H1 (cell line): ENCODE data around the gene GGT6. TPM values are rescaled to one million over a fixed set of nuclear protein-coding genes. Genes with fewer than 3 reads are reported as not detected.

Source experiments
- E2F6 ChIP-seq: IDR thresholded peaks from 2 replicates; pipeline ENCODE4 v1.6.1; 2012; ENCODE audit warnings: inconsistent platforms
- FOSL1 ChIP-seq: IDR thresholded peaks from 2 replicates; pipeline ENCODE4 v1.6.1; 2011; ENCODE audit warnings: mild to moderate bottlenecking, low read depth, low read length, moderate library complexity; ENCODE audit not compliant: insufficient read depth
- JUND ChIP-seq: IDR thresholded peaks from 2 replicates; pipeline ENCODE4 v1.6.1; 2011; ENCODE audit warnings: mild to moderate bottlenecking, improper control_type of control experiment, low read length
- KDM1A ChIP-seq: fragments of 200-600, 300-600 bp; sonication (generic); IDR thresholded peaks from 2 replicates; pipeline ENCODE4 v1.7.1; 2016; ENCODE audit warnings: mild to moderate bottlenecking, low read length, borderline replicate concordance
- NANOG ChIP-seq: IDR thresholded peaks from 2 replicates; pipeline ENCODE4 v1.6.1; 2011; ENCODE audit warnings: low read length, low read depth, mild to moderate bottlenecking, inconsistent platforms; ENCODE audit not compliant: insufficient read depth, poor library complexity, severe bottlenecking
- POLR2A ChIP-seq, 2 experiments: IDR thresholded peaks; 1 replicate in 1 of 2; 2 replicates in 1 of 2; pipeline ENCODE4 v1.6.1; 2011; ENCODE audit warnings: low read depth in 2 of 2, low read length in 2 of 2, mild to moderate bottlenecking in 2 of 2; ENCODE audit errors: control extremely low read depth in 1 of 2
- RAD21 ChIP-seq, 2 experiments: IDR thresholded peaks in 1 of 2; conservative IDR thresholded peaks in 1 of 2; 2 replicates each; pipeline ENCODE4 v1.6.1; 2011; ENCODE audit warnings: low read depth in 2 of 2, low read length in 2 of 2, improper control_type of control experiment in 1 of 2, inconsistent platforms in 1 of 2, mild to moderate bottlenecking in 1 of 2, moderate library complexity in 1 of 2
- RXRA ChIP-seq: IDR thresholded peaks from 2 replicates; pipeline ENCODE4 v1.6.1; 2011; ENCODE audit warnings: low read depth, mild to moderate bottlenecking, low read length, moderate library complexity; ENCODE audit not compliant: insufficient read depth
- YY1 ChIP-seq: IDR thresholded peaks from 2 replicates; pipeline ENCODE4 v1.6.1; 2011; ENCODE audit warnings: low read depth, mild to moderate bottlenecking, low read length
- polyA plus RNA-seq, 7 experiments: library from polyadenylated mRNA; depleted of rRNA in 3 of 7; stranded (reverse) in 5 of 7; unstranded in 2 of 7; fragments of >200 nt in 5 of 7; fragments of 200-250 nt in 2 of 7; gene quantifications; 1 replicate in 5 of 7; 2 replicates in 1 of 7; 4 replicates in 1 of 7; pipeline versions ENCODE4 v1.2.1 to v1.2.3, GENCODE V29; 2011 to 2013; ENCODE audit warnings: missing spikeins in 2 of 7, mixed read lengths in 2 of 7
- total RNA-seq: library from RNA; stranded (reverse); fragmentation: NEBNext Ultra II Directional; extraction: Animal tissue kit (Norgen Biotek cat#: 25700); gene quantifications from 2 replicates; pipeline ENCODE4 v1.2.1, GENCODE V29; 2021

Gene GGT6
- total and polyA plus RNA-seq, 2 of the 8 experiments (the other 6 are each of a cell fraction or from before 2014, with no cell fraction given) = 0.18 TPM; not detected in 1

- TF ChIP-seq YY1 (no peak), RXRA (no peak), NANOG (no peak), JUND (no peak), KDM1A (no peak), E2F6 (no peak), RAD21 (IDR thresholded peaks at IDR 0.05 in 1 of 2, conservative IDR thresholded peaks at IDR 0.05 in 1 of 2; ENCODE audit: low read depth in 2 of 2, low read length in 2 of 2) (no peak), POLR2A (IDR thresholded peaks at IDR 0.05; ENCODE audit: control extremely low read depth in 1 of 2, low read depth in 2 of 2, low read length in 2 of 2) (no peak), FOSL1 (no peak)
Measured at GRCh38 chr17:4560421-4560820, at the start of gene GGT6 (continued).
